ENCODE measurements around the gene FAM168A.

FAM168A gene

DNA sequence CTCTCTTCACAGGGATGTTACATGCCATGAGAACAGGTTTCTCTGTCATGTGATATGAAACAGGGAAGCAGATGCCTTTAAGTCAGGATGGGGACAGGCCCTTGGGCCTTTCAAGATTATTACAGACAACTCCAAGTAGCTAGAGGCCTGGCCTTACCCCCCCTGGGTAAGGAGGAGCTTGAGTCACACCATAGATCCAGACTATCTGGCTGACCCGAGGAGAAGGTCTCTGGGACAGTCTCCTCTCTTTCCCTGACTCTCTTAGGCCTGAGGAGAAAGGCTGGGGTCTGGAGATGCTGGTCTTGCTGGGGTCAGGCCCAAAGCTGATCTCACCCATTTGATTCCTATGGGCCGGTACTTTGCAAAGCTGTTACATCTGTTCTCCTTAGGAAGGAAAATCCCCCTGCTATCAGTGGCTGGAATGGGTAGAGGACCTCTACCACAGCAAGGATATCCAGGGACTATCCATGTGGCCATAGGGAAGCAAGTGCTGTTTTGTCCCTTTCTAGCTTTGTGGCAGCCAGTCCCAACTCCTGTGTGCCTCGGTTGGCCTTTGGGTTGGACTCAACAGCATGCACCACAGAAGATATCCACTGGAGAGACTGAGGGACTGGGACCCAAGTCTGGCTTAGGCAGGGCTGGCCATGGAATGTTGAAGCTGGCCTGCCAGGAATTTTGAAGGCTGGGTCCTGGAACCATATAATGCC is 196.5 kb downstream of the FAM168A start:
- no peak for DNase-seq (ENCODE audit: extremely low read depth, insufficient read length)
- TF ChIP-seq, protein P1, sequence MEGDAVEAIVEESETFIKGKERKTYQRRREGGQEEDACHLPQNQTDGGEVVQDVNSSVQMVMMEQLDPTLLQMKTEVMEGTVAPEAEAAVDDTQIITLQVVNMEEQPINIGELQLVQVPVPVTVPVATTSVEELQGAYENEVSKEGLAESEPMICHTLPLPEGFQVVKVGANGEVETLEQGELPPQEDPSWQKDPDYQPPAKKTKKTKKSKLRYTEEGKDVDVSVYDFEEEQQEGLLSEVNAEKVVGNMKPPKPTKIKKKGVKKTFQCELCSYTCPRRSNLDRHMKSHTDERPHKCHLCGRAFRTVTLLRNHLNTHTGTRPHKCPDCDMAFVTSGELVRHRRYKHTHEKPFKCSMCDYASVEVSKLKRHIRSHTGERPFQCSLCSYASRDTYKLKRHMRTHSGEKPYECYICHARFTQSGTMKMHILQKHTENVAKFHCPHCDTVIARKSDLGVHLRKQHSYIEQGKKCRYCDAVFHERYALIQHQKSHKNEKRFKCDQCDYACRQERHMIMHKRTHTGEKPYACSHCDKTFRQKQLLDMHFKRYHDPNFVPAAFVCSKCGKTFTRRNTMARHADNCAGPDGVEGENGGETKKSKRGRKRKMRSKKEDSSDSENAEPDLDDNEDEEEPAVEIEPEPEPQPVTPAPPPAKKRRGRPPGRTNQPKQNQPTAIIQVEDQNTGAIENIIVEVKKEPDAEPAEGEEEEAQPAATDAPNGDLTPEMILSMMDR (IDR thresholded peaks at IDR 0.05; ENCODE audit: insufficient read depth, low read length, poor library complexity, severe bottlenecking) = no peak
- Histone ChIP-seq H3K36me3 (ENCODE audit: control insufficient read depth, insufficient read depth, low read length) (peaks cover 36% of the 10 kb centered on the region), H3K4me3 (replicated peaks; ENCODE audit: low read depth, low read length) (no peak overlapping the region), H3K27me3 (replicated peaks; ENCODE audit: control insufficient read depth, insufficient read depth, low read length) (no peaks in the 10 kb centered on the region)

DNA sequence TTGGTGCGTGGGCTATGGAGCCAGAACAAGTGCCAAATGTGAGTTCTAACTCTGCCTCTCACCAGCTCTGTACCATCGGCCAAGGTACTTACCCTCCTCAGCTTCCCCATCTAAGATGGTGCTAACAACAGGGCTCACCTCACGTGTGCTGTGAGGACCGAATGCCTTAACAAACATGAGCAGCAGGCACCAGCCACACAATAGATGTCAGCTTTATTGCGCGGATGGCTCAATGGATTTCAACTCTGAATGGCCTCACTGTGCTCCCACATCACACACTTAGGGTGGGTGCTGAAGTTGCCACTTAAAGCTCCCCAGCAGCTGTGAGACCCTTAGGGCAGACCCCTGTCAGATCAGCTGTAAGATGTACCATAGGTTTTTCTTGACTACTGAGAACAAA is 197.6 kb downstream of the FAM168A start:
- no peak for DNase-seq (ENCODE audit: extremely low read depth, insufficient read length)
- Histone ChIP-seq H3K27me3 (replicated peaks; ENCODE audit: control insufficient read depth, insufficient read depth, low read length) (no peaks in the 10 kb centered on the region), H3K4me3 (replicated peaks; ENCODE audit: low read depth, low read length) (no peak overlapping the region), H3K36me3 (ENCODE audit: control insufficient read depth, insufficient read depth, low read length) (peaks cover 40% of the 10 kb centered on the region)
- TF ChIP-seq, protein P1 (IDR thresholded peaks at IDR 0.05; ENCODE audit: insufficient read depth, low read length, poor library complexity, severe bottlenecking) = no peak

DNA sequence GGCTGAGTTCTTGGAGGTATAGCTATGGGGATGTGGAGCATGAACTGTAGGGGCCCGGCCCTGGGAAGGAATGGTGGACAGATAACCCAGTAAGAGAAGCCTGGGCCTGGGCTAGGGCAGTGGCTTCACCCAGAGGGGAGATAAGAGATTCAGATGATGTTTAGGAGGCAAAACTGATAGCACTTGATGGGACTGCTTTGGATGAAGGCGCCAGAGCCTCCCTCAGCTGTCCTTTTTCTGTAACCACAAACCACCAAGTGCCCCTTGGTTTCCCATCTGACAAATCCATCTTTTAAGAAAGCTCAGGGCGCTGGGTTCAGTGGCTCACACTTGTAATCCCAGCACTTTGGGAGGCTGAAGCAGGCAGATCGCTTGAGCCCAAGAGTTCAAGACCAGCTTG is 198.3 kb downstream of the FAM168A start:
- Histone ChIP-seq H3K36me3 (ENCODE audit: control insufficient read depth, insufficient read depth, low read length) (peaks cover 38% of the 10 kb centered on the region), H3K27me3 (replicated peaks; ENCODE audit: control insufficient read depth, insufficient read depth, low read length) (no peaks in the 10 kb centered on the region), H3K4me3 (replicated peaks; ENCODE audit: low read depth, low read length) (no peak overlapping the region)
- no peak for DNase-seq (ENCODE audit: extremely low read depth, insufficient read length)
- TF ChIP-seq, protein P1 (IDR thresholded peaks at IDR 0.05; ENCODE audit: insufficient read depth, low read length, poor library complexity, severe bottlenecking) = no peak

DNA sequence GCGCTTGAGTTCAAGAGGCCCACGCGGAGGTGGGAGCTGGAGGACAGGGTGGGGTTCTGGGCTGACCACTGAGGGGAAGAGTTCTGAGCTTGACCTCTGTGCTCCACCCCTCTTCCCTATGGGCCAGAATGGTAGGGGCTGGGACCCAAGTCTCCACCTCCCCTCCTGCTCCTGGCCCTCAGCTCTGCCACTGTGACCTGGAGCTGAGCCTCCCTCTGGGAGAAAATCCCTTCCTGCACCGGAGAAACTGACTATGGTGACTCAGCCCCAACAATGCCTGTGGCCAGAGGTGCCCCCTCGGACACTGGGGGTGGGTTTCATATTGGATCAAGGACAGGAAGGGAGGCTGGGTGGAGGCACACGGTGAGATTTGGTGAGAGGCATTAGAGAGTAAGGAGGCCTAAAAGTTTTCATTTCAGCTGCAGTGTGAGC is 198.7 kb downstream of the FAM168A start:
- Histone ChIP-seq H3K4me3 (replicated peaks; ENCODE audit: low read depth, low read length) (no peak overlapping the region), H3K36me3 (ENCODE audit: control insufficient read depth, insufficient read depth, low read length) (peaks cover 41% of the 10 kb centered on the region), H3K27me3 (replicated peaks; ENCODE audit: control insufficient read depth, insufficient read depth, low read length) (no peaks in the 10 kb centered on the region)
- TF ChIP-seq, protein P1 (IDR thresholded peaks at IDR 0.05; ENCODE audit: insufficient read depth, low read length, poor library complexity, severe bottlenecking) = no peak
- no peak for DNase-seq (ENCODE audit: extremely low read depth, insufficient read length)

DNA sequence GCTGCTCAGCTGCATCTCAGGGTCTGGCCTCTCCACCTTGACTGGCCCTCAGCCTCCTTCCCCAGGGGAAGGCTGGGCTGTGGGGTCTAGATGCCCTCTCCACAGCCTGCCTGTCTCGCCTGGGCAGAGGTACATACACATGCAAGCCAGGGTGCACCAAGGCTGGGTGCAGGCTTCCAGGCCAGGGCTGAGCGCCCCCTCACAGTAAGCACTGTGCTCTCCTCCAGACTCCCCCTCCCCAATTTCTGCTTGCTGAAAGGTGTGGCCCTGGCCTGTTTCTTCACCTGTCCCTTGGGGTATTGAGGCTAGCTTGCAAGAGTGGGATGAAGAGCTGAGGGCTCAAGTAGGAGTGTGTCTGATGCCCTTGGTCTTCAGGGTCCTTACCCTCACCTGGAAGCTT is 199.2 kb downstream of the FAM168A start:
- DNase-seq (ENCODE audit: extremely low read depth, insufficient read length) = no peak
- no peaks in the 10 kb centered on the region for H3K27me3 ChIP-seq (replicated peaks; ENCODE audit: control insufficient read depth, insufficient read depth, low read length)
- TF ChIP-seq, protein P1 (IDR thresholded peaks at IDR 0.05; ENCODE audit: insufficient read depth, low read length, poor library complexity, severe bottlenecking) = no peak
- H3K36me3 ChIP-seq (ENCODE audit: control insufficient read depth, insufficient read depth, low read length) = peaks cover 44% of the 10 kb centered on the region
- no peak overlapping the region for H3K4me3 ChIP-seq (replicated peaks; ENCODE audit: low read depth, low read length)

DNA sequence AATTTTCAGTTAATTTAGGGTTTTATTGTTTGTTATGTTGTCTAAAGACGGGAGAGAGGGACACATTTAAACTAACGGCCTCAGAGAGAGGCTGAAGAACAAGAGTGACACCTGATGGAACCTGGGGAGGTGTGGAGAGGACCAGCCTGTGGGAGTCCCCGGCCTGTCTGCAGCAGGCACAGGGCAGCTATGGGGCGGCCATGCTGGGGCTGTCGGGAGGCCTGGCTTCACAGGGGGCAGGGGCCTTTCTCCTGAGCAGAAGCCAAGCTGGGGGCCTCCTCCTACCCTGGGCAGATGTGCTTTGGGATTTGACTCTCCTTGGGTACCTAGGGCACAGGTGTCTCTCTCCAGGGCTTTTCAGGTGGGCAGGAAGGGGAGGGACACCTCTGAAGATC is 199.8 kb downstream of the FAM168A start:
- Histone ChIP-seq H3K36me3 (ENCODE audit: control insufficient read depth, insufficient read depth, low read length) (peaks cover 46% of the 10 kb centered on the region), H3K4me3 (replicated peaks; ENCODE audit: low read depth, low read length) (no peak overlapping the region), H3K27me3 (replicated peaks; ENCODE audit: control insufficient read depth, insufficient read depth, low read length) (no peaks in the 10 kb centered on the region)
- TF ChIP-seq, protein P1 (IDR thresholded peaks at IDR 0.05; ENCODE audit: insufficient read depth, low read length, poor library complexity, severe bottlenecking) = no peak
- DNase-seq (ENCODE audit: extremely low read depth, insufficient read length) = no peak

Measured in GM06990 (cell line).